ENCODE data around the gene WDR54. TPM values are rescaled to one million over a fixed set of nuclear protein-coding genes. Genes with fewer than 3 reads are reported as not detected.
A peak's percentile ranks its signal among the peaks of the same experiment; 100 is the strongest.

Gene WDR54
- total and polyA plus RNA-seq, 10 of the 15 experiments (the other 5 are each of a cell fraction or from before 2014, with no cell fraction given), result 38.2 to 116 (median 89.1) TPM

- H3K9ac ChIP-seq (ENCODE audit: control insufficient read depth, insufficient read depth, low read length), result no peak overlapping the region
- TSS peak; percentile 55 for BruUV-seq (replicated peaks)
- WGBS (ENCODE audit: insufficient coverage, insufficient replicate concordance, low lambda C conversion rate, missing lambda C conversion rate), result 79% methylated on average over 5 of the region's 5 CpGs
These were observed 3.5 kb downstream of the WDR54 start for GRCh38 chr2:74424995-74425406.

More at GRCh38 chr2:74424995-74425406, 3.5 kb downstream of the WDR54 start:
- no peak overlapping the region for H3K4me2 ChIP-seq (ENCODE audit: control insufficient read depth, insufficient read depth)
- no peaks in the 10 kb centered on the region for H3K9me3 ChIP-seq (replicated peaks; ENCODE audit: control insufficient read depth, insufficient read depth, low read length)
- peaks cover 13% of the 10 kb centered on the region for H3K4me1 ChIP-seq (ENCODE audit: control insufficient read depth, insufficient read depth, low read length)
- DNase-seq (ENCODE audit: low read depth, low spot score), result no peak
- intact Hi-C loops (cut with micrococcal nuclease; ENCODE audit: unreplicated experiment) (no loop called here), in situ Hi-C loops (cut with MboI) (no loop called here)
- RAD21 ChIA-PET (ENCODE audit: unreplicated experiment), result no interaction called here
- H3K27ac ChIP-seq (ENCODE audit: control insufficient read depth, insufficient read depth), result no peak overlapping the region
- H3K4me3 ChIP-seq, result no peak overlapping the region
- POLR2A ChIA-PET, result interaction anchor here (0.6 kb wide), 1 partner anchor 49 kb away, joined by 3 read pairs; no protein-coding TSS in a partner anchor
- H3K27me3 ChIP-seq (replicated peaks in 1 of 2; ENCODE audit: control insufficient read depth in 2 of 2, insufficient read depth in 2 of 2, low read length in 1 of 2), result no peaks in the 10 kb centered on the region
- H3K36me3 ChIP-seq (ENCODE audit: control insufficient read depth in 2 of 2, insufficient read depth in 2 of 2, low read length in 1 of 2), result peaks cover 0 to 12% of the 10 kb centered on the region in 2 experiments; a peak in 1 of 4 replicates
- ATAC-seq, result no peak
- SMC1A ChIA-PET (ENCODE audit: uncharacterized antibody, unreplicated experiment), result interaction anchor here (0.9 to 1.2 kb wide), 2 partner anchors 16 to 32 kb away, joined by 3 read pairs; no protein-coding TSS in a partner anchor
- peaks cover 9% of the 10 kb centered on the region for H3K79me2 ChIP-seq (ENCODE audit: control insufficient read depth, insufficient read depth, low read length)
- TF ChIP-seq ZNF207 (IDR thresholded peaks at IDR 0.05; ENCODE audit: borderline replicate concordance) (no peak), ZNF384 (IDR thresholded peaks at IDR 0.05; ENCODE audit: borderline replicate concordance, low read depth, low read length) (no peak), SREBF1 (IDR thresholded peaks at IDR 0.05; ENCODE audit: low read length) (no peak), PKNOX1 (IDR thresholded peaks at IDR 0.05) (no peak), CBX3 (IDR thresholded peaks at IDR 0.05; ENCODE audit: borderline replicate concordance, low read depth) (no peak)
- TF ChIP-seq, protein P1, sequence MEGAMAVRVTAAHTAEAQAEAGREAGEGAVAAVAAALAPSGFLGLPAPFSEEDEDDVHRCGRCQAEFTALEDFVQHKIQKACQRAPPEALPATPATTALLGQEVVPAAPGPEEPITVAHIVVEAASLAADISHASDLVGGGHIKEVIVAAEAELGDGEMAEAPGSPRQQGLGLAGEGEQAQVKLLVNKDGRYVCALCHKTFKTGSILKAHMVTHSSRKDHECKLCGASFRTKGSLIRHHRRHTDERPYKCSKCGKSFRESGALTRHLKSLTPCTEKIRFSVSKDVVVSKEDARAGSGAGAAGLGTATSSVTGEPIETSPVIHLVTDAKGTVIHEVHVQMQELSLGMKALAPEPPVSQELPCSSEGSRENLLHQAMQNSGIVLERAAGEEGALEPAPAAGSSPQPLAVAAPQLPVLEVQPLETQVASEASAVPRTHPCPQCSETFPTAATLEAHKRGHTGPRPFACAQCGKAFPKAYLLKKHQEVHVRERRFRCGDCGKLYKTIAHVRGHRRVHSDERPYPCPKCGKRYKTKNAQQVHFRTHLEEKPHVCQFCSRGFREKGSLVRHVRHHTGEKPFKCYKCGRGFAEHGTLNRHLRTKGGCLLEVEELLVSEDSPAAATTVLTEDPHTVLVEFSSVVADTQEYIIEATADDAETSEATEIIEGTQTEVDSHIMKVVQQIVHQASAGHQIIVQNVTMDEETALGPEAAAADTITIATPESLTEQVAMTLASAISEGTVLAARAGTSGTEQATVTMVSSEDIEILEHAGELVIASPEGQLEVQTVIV (IDR thresholded peaks at IDR 0.05; ENCODE audit: borderline replicate concordance, partially characterized antibody), result no peak
- no peaks in the 10 kb centered on the region for H4K20me1 ChIP-seq (ENCODE audit: control insufficient read depth, insufficient read depth)
- H2AFZ ChIP-seq (ENCODE audit: control insufficient read depth, low read depth, low read length), result no peak overlapping the region
- no peak for FAIRE-seq
- CTCF ChIA-PET, result interaction anchor here (0.6 kb wide), 1 partner anchor 42 kb away, joined by 4 read pairs; no protein-coding TSS in a partner anchor

All from GM12878 (cell line).